Hematopoietic multipotent progenitor cell treated with erythropoietin and hydrocortisone succinate and interleukin-3 and kit ligand, for 17 days (in vitro differentiated cells): ENCODE results near the gene PLOD3.

Experiments
- DNase-seq: peaks from one replicate; pipeline ENCODE4 v3.0.0-alpha.2; 2015; ENCODE audit warnings: low spot score

The PLOD3 gene

DNA sequence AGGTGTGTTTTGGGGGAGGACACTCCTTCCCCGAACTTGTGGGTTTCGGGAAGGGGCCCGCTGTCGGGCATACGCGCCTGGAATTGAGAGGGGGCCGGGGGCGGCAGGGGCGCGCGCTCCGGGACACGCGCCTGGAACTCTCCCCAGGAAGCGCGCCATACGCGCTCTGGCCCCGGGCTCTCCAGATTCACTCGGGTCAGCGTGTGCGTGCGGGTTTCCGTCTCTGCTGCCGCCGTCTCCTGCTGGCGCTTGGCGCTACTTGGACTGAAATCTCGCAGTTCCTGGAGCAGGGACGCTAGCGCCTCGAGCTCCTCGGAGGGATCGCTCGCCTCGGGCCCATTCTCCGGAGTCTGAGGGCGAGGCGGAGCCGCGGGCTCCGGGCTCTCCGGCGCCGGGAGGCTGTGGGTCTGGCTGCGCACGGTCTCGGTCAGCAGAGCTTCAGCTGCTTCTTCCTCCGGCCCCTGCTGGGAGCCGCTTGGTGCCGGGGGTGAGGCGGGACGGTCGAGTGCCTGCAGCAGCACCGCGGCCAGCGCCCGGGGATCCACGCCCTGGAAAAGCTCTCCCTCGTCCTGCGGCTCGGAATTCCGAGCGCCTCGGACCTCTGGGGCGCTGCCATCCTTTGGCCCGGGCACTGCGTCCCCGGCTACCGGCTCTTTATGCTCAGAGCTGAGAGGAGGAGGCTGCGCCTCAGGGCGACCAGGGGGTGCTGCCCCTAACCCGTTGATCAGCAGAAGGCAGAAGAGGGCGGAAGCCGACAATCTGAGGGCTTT, 53.1 kb downstream of the PLOD3 start:
- no peak for DNase-seq

DNA sequence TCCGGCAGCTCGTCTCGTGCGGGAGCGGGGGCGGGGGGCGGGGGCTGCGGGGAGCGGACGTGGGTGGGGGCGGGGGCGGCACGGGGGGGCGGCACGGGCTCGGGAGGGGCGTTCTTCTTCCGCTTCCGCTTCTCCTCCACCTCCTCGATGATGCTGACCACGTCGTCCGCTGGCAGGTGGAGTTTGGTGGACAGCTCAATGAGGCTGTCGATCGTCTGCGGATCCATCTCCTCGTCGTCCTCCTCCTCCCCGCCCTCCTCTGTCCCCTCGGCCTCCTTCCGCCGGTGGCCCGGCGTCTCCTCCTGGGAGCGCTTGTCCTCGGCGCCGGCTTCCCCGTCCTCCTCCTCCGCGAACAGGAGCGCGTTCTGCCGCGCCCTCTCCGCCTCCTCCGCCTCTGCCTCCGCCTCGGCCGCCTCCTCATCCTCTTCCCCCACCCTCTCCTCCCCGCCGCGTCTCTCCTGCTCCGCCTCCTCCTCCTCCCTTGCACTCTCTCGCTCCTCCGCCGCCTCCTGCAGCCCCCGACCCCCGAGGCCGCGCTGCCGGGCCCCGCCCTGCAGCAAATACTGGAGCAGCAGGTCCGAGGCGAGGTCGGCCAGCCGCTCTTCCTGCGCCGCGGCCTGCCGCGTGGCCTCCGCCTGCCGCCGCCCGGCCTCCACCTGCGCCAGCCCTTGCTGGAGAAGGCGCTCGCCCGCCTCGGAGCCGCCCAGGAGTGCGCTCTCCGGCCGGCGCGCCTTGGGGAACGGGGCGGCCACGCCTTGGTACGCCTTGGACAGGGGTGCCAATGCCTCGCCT, 53.9 kb downstream of the PLOD3 start:
- no peak for DNase-seq

DNA sequence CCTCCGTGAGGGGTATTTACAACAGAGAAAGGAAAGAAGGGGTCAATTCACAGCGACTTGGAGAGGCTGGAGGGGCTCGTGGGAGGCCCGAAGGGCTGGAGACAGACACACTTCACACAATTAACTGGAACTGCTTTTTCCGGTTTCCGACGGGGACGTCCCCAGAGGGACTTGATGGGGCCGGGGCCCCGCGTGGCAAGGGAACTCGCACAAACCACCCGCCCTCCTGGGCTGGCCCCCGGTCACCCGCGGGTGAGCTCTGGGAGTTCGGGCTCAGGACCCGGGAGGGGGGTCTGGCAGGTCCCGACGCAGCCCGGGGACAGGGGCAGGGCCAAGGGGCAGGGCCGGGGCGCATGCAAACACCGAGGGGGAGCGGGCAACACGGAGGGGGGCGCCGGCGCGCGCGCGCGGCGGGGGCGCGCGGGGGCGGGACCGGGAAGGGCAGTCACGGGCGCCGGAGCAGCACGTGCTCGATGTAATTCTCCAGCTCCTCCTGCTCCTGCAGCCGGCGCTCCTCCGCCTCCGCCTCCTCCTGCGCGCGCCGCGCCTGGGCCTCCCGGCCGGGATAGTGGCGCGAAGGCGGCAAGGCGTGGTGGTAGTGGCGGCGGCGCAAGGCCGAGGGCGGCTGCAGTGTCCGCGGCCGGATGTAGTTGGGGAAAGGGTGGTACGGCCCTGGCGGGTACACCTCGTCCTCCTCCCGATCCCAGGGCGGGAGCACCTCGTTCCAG, 54.7 kb downstream of the PLOD3 start:
- DNase-seq = no peak

DNA sequence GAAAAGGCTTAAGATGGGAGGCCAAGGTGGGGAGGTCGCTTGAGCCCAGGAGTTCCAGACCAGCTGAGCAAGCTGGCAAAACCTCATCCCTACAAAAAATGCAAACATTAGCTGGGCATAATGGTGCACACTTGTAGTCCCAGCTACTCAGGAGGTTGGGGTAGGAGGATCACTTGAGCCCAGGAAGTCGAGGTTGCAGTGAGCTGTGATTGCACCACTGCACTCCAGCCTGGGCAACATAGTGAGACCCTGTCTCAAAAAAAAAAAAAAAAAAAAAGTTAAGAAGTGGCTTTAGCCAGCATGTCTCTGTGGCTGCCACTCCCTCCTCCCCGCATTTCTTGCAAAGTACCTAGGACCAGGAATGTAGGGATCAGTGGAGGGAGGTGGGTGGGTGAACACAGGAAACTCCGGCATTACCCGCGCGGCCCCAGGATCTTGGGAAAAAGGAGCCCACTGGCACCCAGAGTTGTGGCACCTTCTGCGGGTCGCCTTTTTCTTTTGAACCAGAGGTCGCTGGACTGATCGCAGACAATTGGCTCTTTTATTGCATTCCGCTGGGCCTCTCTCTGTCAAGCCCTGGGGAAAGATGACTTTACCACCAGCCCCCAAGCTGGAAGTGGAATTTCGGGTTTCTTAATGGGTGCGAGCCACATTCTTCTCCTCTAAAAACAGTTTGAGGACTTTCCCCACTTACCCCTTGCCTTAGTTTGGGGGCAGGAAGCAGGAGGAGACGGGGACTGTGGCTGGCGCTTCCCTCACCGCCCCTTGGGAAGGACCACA, 55.5 kb downstream of the PLOD3 start:
- no peak for DNase-seq

DNA sequence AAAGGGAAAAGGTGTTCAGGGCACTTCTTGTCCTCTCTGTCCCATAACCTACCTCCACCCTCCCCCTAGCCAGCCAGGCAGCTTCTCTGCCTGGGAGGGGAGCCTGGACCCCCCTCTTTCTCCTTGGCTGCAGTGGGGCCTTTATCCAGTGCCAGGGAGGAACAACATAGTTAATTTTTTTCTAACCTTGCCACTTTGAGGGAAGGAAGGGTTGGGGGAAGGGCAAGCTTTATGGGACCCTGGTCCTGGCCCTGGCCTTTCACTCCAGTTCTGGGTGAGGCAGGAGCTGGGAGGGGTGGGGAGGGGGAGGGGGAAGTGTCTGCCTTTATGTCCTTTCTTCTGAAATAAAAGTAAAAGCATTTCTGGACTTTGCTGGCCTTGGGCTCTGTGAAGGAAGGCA, 56.5 kb downstream of the PLOD3 start:
- DNase-seq = no peak

DNA sequence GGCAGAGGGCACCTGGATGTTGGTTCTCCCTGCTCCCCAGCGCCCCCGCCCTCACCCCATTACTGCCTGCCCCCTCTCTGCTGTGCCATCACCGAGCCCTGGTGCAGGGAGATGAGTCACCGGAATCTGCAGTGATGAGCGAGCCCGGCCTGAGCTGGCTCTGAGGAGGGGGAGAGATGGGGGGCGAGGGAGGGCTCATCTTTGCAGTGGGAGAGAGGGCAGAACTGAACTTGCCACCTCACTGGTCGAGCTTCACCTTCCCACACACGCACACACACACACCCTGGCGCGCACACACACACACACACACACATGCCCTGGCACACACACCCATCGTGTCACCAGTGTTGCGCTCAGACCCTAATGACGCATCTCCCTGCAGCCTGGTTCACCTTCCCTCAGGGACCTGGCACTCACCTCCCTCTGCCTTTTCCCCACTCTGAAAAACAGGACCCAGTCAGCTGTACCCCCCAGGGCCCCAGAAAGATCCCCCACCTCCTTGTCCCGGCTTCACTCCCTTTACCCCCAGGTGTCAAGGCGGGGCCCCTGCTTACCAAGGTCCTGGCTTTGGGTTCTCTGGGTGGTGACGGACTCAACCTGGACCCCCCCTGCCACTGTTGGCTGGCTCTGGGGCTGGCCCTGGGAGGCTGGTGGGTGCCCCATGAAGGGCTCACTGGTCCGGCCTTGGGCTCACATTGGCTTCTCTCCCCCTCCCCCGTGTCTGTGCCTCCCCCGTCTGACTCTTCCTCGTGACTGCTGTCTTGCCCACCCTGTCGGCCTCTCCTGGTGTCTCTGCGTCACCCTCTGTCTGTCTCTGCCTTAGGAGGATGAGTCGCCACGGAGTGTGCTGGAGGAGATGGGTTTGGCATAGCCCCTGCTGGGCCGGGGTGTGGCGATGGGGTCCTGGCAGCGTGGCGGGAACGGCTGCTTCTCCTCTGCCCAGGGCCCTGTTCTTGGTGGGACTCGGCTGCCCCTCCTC, 57.4 kb downstream of the PLOD3 start:
- DNase-seq = no peak

DNA sequence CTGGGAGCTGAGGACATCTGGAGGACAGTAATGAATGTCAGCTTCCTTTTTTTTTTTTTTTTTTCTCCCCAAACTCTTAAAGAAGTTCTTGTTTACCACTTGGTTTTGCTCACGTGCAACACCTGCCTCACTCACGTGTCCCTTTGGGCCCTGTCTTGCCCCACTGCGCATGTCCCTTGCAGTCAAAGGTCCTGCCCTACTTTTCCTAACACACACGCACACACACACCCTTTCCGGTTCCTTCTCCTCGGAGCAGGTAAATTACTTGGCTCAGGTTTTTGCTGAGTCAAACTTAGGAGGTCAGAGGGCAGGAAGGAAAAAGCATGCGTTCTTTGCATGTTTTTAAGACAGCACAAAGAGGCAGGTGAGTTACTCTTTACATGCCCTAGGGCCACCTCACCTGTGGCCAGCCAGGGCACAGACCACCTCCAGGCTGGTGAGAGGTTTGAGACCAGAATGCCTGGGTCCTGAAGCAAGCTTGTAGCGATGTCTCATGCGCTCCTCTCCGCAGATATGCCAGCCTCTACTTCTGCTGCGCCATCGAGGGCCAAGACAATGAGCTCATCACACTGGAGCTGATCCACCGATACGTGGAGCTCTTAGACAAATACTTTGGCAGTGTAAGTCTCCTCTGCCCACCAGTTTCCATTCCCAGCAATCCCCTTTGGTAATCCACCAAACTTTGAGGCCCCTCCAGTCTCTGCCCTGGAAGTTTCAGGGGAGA, 60.4 kb downstream of the PLOD3 start:
- no peak for DNase-seq

DNA sequence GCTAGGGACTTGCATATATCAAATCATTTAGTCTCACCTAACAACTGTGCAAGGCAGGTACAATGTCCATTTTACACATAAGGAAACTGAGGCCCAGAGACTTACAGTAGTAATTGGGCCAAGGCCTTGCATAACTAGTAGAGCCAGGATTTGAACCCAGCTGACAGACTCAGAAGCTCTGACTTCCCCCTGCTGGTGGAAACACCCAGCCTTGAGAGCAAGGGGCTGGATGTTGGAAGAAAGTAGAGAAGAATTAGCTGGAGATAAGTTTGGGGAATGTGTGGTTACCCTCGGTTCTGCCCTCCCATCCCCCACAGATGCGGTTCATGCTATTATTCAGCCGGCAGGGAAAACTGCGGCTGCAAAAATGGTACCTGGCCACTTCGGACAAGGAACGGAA, 61.1 kb downstream of the PLOD3 start:
- DNase-seq = no peak
